GM19351 (cell line): ENCODE data around the gene EPB41L3.

Experiments used
- ATAC-seq: cut with Tn5 transposase; IDR thresholded peaks from one replicate; pipeline ENCODE4 v1.9.1; 2021; ENCODE audit warnings: mild to moderate bottlenecking, moderate library complexity; ENCODE audit not compliant: unreplicated experiment

The EPB41L3 gene

GRCh38 chr18:5456577-5457461 is 87.0 kb downstream of the EPB41L3 start:
- peak; percentile 93 for ATAC-seq

GRCh38 chr18:5455674-5456073 is 88.1 kb downstream of the EPB41L3 start:
- ATAC-seq = no peak

GRCh38 chr18:5452943-5453443 is 90.8 kb downstream of the EPB41L3 start:
- no peak for ATAC-seq

- ATAC-seq = no peak
Observed at GRCh38 chr18:5451871-5452270, 91.9 kb downstream of the EPB41L3 start.

- no peak for ATAC-seq
Observed at GRCh38 chr18:5451150-5451549, 92.6 kb downstream of the EPB41L3 start.

GRCh38 chr18:5449858-5450509 is 93.8 kb downstream of the EPB41L3 start:
- no peak for ATAC-seq

GRCh38 chr18:5447442-5447841 is 96.4 kb downstream of the EPB41L3 start:
- ATAC-seq = no peak

- ATAC-seq = peak; percentile 68
Observed at GRCh38 chr18:5444847-5445246, 99.0 kb downstream of the EPB41L3 start.

- no peak for ATAC-seq
Observed at GRCh38 chr18:5444269-5444668, 99.5 kb downstream of the EPB41L3 start.

- ATAC-seq = peak; percentile 70
Observed at GRCh38 chr18:5439986-5440696, 103.7 kb downstream of the EPB41L3 start.

GRCh38 chr18:5434425-5434824 is 109.4 kb downstream of the EPB41L3 start:
- ATAC-seq = no peak

GRCh38 chr18:5431836-5432575 is 111.8 kb downstream of the EPB41L3 start:
- no peak for ATAC-seq

- ATAC-seq = no peak
Observed at GRCh38 chr18:5430131-5430530, 113.7 kb downstream of the EPB41L3 start.

- no peak for ATAC-seq
Observed at GRCh38 chr18:5429681-5430080, 114.1 kb downstream of the EPB41L3 start.

GRCh38 chr18:5425721-5426120 is 118.1 kb downstream of the EPB41L3 start:
- ATAC-seq = no peak

- ATAC-seq = peak; percentile 81
Observed at GRCh38 chr18:5424903-5425664, 118.7 kb downstream of the EPB41L3 start.

GRCh38 chr18:5422626-5423025 is 121.2 kb downstream of the EPB41L3 start:
- no peak for ATAC-seq

- no peak for ATAC-seq
Observed at GRCh38 chr18:5421981-5422380, 121.8 kb downstream of the EPB41L3 start.

- ATAC-seq = no peak
Observed at GRCh38 chr18:5420906-5421305, 122.9 kb downstream of the EPB41L3 start.

- no peak for ATAC-seq
Observed at GRCh38 chr18:5419601-5420000, 124.2 kb downstream of the EPB41L3 start.
